Measurements from ENCODE around the gene C6orf52.

DNA sequence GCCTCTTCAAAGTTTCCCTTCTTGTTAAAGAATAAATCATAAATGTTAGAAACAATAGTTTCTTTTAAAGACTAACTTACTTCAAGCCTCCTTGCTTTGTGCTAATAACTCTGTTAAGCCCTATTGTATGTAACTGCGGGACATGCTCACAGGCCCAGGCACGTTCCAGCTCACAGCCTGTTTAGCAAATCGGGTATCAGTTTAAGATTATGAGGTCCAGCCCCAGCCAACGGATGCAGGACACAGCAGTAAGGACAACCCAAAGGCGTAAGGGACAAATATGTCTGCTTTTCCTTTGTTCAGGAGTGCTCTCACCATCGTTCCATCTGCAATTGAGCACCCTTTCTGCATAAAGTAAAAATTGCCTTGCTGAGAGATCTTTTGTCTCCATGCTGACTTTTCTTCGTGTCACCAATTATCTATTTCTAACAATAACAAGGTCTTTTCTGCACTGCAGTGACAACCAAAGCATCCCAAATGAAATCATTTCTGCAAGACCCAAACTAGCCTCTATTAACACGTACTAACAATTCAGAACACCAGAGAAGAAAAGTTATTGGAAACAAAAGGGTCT is 1.4 kb downstream of the C6orf52 start:
- TF ChIP-seq MAX (IDR thresholded peaks at IDR 0.05; ENCODE audit: insufficient read depth, insufficient read length) = no peak
- TF ChIP-seq GATA2 (IDR thresholded peaks at IDR 0.05; ENCODE audit: insufficient read depth, insufficient read length, low read depth, low read length) = no peak

Data from endothelial cell of umbilical vein (primary cell).